NCI-H1092 treated with DMSO at 0.1 percent for 48 hours (cell line): ENCODE measurements around the gene EXOC4.

Source experiments
- DNase-seq: peaks from one replicate; lab custom pipeline; 2025; lab: John Stamatoyannopoulos, UW

Gene EXOC4

GRCh38 chr7:133706016-133706415, 453.1 kb downstream of the EXOC4 start:
- no peak for DNase-seq

DNA sequence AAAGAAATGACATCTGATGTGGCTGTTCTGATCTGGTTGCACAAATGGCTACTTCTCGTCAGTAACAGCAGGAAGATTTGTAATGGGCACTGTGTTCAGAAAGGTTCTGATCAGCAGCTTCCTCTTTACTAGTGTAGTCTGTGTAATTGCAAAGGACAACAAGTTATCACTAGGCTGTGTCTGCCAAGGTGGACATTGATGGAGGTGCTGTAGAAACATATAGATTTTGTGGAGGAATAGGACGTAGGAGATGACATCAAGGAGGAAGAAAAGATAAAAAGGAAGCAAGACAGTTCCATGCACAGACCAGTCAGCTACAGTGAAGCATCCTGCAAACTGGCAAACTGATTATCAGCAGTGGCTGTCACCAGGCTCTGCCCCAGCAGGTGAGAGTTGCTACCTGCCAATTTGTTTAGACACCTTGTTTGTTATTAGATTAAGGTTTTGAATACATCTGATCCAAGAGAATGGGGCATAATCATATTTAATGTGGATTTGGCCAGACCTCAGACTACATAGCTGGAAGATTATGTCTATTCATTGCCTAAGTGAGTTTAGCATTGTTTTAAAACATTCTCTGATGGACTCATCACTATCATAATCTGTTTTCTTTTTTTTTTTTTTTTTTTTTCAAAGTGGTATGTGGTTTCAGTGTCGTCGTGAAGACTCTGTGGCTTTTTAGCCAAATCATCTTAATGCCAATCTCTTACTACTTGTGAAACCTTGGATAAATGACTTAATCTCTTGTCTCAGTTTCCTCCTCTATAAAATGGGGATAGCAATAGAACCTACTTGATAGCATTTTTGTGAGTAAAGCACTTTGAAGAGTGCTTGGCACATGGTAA, 456.4 kb downstream of the EXOC4 start:
- DNase-seq = no peak

DNA sequence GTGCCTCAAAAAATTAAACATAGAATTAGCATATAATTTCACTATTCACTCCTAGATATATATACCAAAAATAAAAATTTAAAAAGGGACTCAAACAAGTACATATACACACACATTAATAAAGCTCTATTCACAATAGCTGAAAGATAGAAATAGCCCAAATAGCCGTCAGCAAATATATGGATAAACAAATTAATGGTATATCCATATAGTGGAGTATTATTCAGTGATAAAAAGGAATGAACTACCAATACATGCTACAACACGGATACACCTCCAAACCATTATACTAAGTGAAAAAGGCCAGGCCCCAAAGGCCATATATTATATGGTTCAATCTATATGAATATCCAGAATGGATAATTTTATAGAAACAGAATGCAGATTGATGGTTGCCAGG, 459.7 kb downstream of the EXOC4 start:
- DNase-seq = no peak

DNA sequence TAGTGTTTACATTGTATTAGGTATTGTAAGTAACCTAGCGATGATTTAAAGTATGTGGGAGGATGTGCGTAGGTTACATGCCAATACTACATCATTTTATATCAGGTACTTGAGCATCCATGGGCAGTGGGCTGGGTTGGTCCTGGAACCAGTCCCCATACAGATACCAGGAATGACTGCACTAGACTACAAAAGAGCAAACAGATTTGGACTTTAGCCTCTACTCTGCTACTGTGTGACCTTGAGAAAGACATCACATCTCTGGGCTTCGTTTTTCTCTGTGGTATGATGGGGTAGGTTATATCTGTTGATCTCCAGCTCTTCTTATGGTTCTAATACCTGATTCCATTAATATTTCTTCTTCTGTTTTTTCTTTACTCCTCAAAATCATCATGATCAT, 461.8 kb downstream of the EXOC4 start:
- DNase-seq = no peak

DNA sequence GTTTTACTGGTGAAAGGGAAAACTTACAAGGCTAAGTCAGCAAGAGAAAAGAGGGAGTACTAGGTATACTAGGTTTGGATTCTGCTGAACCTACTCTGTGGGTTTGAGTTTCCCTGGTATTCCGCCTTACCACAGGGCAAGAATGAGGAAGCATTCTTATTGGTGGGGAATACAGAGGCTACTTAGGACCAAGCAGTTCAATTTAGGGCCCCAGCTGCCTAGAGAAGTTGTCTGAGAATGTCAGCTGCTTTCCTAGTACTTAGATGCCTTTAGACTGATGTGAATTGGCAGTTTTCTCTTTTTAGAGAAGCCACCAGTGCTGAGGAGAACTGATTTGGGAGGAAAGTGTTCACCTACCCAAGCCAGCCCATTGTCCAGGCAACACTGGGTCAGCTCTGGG, 465.3 kb downstream of the EXOC4 start:
- DNase-seq = no peak

GRCh38 chr7:133723044-133723443, 470.2 kb downstream of the EXOC4 start:
- DNase-seq = no peak

DNA sequence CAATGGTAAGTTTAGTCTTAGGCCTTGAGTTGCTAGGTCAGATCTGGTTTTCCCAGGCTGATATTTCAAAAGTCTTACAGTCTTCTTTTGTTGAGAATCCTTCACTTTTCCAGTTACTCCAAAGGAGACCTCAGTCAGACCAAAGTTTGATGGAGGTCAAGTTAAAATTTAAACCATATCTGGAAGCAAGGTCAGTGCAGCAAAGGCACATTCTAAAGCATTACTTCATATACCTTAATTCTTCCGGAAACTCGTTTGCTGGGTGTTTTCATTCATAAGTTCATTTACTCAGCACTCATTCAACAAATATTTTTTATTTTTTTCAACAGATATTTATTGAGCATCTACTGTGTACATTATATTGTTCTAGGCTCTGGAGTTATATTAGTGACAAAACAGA, 471.3 kb downstream of the EXOC4 start:
- no peak for DNase-seq

DNA sequence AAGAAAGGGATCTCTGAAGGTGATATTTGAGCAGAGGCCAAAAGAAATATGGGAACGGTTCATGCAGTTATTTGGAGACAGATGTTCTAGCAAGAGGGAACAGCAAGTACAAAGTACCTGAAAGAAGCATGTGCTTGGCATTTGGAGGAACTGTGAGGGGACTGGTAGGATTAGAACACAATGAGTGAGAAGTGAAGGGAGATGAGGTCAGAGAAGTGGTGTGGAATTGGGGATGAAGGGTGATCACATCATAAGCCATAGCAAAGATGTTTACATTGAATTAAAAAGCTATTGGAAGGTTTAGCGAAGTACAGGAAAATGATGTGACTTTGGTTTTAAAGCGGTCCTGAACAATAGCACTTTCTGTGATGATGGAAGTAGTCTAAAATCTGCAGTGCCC, 471.8 kb downstream of the EXOC4 start:
- no peak for DNase-seq

DNA sequence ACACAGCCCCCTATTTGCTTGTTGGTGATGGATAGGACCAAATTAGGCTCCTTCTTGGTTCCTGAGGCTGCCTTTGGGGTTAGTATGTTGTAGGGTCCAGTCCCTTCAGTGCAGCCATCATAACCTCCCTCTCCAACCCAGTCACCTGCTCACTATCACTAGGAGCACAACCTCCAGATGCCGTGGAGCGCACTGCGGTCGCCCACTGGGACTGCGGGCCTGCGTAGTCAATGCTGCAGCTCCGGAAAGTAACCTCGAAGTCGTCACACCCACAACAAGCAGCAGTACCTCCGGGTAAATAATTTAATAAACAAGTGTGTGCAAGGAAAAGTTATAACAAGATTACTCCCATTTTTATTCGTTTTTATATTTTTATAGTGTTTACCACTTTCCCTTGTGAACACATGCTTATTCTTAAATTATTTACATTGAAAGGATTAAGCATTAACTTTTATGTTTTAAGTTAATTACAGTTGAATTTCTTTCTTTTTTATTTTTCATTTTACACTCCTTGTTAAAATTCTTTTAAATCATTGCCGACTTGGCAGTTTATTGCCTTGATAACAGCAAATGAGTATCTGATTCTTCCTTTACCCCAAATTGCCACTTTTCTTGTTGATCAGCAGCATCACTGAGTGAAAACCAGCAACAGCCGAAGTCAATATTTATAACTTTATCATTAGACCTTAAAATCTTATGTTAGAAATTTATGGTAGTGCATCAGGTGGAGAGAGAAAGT, 474.8 kb downstream of the EXOC4 start:
- no peak for DNase-seq

DNA sequence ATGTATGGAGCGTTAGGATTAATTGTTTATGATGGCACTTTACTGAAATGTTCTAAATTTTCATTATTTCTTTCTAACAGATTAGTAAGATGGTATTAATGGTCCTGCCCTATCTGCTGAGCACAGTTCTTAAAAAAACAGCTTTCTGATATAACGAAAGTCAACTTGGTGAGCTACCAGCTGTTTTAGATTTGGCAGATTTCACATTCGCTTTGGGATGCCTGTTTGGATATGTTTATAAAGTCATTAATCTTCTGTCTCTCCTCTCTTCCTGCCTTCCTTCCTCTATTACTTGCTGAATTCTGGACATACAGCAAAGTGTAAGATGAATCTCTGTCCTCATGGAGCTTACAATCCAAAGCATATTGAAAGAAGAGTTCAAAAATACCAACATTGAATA, 477.5 kb downstream of the EXOC4 start:
- DNase-seq = no peak

GRCh38 chr7:133733401-133733800, 480.5 kb downstream of the EXOC4 start:
- DNase-seq = no peak

- no peak for DNase-seq
These were observed 482.3 kb downstream of the EXOC4 start for GRCh38 chr7:133735222-133735621.

DNA sequence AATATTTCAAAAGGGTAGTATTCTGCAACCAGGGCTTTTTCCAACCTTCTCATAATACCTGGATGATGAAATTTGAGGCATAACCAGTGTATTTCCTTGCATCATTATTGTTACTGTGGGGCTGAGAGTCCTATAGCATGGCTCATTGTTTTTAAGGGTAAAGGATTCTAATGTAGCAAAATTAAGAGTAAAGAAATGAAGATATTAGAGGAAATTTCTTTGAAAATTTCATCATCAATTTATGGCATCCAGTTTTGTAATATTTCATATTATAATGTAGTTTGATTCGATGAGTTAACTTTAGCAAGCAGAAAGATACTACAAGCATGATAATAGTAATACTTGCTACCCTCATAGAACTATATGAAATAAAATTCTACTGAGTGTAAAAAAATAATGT, 486.9 kb downstream of the EXOC4 start:
- no peak for DNase-seq

DNA sequence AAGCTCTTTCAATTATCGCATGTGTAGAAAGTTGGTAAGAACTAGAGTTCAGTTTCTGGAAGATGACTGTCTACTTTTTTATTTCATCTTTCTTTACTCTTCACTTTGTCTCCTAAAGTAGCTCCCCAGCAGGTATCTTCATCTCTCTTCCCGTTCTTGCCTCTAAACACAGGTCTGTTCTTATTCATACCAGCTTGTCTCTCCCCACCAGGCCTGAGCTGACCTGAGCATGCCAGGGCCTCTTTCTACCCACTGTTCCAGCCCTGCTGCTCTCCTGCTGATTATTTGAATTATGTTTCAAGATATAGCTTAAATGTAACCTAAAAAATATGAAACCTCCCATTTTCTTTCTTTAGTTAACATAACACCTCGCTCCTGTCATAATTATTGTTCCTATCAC, 488.2 kb downstream of the EXOC4 start:
- no peak for DNase-seq

GRCh38 chr7:133741703-133742102, 488.8 kb downstream of the EXOC4 start:
- DNase-seq = no peak

GRCh38 chr7:133742709-133743538, 490.0 kb downstream of the EXOC4 start:
- peak; percentile 16 for DNase-seq

- no peak for DNase-seq
These were observed 491.6 kb downstream of the EXOC4 start for GRCh38 chr7:133744451-133744850.

GRCh38 chr7:133746305-133746704, 493.4 kb downstream of the EXOC4 start:
- no peak for DNase-seq

- DNase-seq = no peak
These were observed 494.0 kb downstream of the EXOC4 start for GRCh38 chr7:133746847-133747246.

DNA sequence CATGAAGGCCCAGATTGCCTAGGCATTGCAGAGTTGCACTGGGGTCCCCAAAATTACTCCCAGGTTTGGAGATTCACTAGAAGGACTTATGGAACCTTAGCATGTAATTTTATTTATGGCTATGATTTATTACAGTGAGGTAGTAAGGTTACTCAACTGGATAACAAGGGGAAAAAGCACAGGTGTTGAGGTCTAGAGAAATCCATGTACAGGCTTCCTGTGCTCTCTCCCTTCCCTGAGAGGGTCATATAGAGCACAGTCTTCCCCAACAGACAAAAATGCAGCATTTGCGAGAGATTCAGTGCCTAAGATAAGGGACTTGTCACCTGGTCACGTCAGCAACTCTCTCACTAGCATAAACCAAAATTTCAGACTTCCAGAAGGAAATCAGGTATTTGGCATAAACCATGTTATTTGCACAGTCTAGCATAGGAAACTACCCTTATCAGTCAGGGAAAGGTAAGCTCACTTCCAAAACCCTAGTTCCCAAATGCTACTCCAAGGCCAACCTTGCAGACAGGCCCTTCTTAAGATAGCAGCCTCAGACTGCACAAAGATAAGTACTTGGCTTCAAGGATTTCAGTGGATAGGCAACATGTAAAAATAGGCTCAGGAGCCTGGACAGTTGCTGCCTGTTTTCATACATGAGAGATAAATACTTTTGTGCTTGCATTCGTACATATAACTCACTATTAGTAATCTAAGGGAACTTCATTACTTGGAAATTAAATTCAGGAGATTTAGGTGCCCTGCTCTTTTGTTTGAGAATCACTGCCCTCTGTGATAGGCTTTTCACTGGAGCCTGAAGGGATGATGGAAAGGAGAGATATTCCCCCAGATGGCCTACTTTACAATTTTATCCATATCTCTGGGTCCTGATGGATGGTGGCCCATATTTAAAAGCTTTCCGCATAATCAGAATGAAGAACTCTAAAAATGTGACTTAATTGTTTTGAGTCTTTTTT, 495.8 kb downstream of the EXOC4 start:
- DNase-seq = no peak

DNA sequence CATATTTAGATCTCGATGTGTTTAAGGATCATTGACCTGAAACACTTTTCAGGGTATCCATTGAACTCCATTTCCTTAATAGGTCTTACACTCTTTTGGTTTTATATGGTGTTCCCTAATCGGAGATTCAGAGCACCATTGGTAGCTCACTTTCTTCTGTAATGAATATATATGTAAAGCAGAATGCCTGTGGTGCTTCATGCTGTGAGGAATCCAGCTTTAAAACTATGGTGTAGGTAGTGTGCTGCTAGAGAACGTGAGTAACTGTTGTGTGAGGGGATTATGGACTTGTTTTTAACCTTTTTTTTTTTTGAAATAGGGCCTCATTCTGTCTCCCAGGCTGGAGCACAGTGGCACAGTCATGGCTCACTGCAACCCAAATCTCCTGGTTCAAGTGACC, 497.4 kb downstream of the EXOC4 start:
- DNase-seq = no peak
